Nucleus accumbens (tissue), 56 donors: ENCODE measurements around the gene EMC10.

Experiments
- DNase-seq, 56 donors: peaks; one replicate each; lab custom pipeline; 2025; lab: John Stamatoyannopoulos, UW

Gene EMC10

GRCh38 chr19:50494186-50495019 is 18.1 kb downstream of the EMC10 start:
- DNase-seq = no peak

- DNase-seq = no peak
These were observed 18.8 kb downstream of the EMC10 start for GRCh38 chr19:50495020-50495531.

DNA sequence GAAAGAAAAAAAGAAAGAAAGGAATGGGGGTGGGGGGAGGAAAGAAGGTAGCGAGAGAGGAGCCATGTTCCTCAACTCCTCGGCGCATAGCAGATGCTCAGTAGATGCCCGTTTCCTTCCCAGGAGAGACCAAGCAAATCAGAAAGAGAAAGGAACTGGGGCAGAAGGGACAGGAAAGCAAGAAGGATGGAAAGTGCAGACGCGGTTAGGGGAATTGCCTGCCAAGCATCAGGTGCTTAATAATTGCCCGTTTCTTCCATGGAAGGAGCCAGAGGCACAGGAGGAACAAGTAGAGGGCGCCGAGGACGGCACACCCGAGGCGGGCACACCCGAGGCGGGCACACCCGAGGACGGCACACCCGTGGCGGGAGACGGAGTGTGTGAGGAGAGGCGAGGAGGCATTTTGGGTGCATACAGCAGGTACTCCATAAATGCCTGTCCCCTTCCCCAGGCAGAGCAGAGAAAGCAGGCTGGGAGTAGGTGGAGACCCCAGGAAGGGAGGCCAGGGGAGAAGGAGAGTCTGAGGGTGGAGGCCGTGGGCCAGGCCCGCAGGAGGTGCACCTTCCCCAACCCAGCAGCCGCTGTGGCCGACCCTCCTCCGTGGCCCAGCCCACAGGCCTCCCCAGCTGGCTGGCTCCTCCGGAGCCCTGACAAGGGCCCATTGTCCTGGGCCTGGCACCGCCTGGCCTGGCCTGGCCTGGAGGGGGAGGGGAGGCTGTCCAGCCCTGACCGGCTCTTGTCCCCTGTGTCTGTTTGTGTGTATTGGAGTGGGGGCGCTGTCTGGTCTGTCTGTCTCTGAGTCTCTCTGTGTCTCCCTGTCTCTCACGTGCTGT is 20.1 kb downstream of the EMC10 start:
- peak in 55 of 56 donors; percentile 27 to 98 (median 91) for DNase-seq

- DNase-seq = no peak
These were observed 20.7 kb downstream of the EMC10 start for GRCh38 chr19:50497022-50497405.

DNA sequence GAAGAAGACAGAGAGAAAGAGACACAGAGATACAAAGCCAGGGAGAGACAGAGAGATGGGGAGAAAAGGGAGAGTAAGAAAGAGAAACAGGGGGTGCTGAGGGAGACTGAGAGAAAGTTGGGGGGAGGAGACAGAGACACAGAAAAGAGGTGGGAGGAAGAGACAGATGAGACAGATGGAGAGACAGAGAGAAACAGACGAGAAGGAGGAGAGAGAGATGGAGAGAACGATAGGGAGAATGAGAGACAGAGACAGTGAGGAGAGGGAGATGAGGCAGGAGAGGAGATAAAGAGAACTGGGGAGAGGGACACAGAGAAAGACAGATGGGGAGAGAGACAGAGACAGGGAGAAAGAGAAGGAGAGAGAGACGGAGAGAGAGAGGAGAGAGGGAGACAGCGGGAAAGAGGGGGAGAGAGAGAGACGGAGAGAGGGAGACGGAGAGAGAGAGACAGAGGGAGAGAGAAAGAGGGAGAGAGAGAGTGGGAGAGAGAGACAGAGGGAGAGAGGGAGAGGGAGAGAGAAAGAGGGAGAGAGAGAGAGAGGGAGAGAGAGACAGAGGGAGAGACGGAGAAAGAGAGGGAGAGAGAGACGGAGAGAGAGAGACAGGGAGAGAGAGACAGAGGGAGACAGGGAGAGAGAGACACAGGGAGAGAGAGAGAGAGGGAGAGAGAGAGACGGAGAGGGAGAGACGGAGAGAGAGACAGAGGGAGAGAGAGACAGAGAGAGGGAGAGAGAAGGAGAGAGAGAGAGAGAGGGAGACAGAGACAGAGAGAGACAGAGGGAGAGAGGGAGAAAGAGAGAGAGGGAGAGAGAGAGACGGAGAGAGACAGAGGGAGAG is 22.1 kb downstream of the EMC10 start:
- DNase-seq = no peak

DNA sequence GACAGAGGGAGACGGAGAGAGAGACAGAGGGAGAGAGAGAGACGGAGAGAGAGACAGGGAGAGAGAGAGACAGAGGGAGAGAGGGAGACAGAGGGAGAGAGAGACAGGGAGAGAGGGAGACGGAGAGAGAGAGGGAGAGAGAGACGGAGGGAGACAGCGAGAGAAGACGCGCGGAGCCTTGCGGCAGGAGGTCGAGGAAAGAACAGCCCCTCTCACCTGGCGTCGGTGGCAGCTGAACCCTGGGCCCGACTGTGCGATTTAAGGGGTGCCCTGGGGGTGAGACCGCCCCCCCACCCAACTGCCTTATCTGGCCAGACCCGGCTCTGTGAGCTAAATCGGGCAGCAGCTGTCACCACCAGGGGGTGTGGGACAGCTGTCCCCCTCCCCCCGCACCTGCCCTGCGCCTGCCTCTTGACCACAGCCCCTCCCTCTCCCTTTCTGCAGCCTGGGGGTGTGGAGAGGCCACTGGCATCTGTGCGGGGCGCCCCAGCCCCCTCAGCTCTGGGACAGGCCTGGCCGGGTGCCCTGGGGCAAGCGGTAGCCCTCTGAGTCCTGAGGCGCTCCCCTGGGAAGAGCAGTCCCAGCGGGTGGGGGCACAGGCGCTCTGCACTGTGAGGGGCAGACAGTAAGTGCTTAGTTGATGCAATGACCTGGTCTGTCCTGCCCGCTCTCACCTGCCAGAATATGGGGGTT is 23.9 kb downstream of the EMC10 start:
- DNase-seq = peak in 37 of 56 donors; percentile 6 to 78 (median 45)

GRCh38 chr19:50500753-50501151 is 24.4 kb downstream of the EMC10 start:
- peak in 1 of 56 donors; percentile 46 for DNase-seq

GRCh38 chr19:50501186-50501567 is 24.9 kb downstream of the EMC10 start:
- no peak for DNase-seq

DNA sequence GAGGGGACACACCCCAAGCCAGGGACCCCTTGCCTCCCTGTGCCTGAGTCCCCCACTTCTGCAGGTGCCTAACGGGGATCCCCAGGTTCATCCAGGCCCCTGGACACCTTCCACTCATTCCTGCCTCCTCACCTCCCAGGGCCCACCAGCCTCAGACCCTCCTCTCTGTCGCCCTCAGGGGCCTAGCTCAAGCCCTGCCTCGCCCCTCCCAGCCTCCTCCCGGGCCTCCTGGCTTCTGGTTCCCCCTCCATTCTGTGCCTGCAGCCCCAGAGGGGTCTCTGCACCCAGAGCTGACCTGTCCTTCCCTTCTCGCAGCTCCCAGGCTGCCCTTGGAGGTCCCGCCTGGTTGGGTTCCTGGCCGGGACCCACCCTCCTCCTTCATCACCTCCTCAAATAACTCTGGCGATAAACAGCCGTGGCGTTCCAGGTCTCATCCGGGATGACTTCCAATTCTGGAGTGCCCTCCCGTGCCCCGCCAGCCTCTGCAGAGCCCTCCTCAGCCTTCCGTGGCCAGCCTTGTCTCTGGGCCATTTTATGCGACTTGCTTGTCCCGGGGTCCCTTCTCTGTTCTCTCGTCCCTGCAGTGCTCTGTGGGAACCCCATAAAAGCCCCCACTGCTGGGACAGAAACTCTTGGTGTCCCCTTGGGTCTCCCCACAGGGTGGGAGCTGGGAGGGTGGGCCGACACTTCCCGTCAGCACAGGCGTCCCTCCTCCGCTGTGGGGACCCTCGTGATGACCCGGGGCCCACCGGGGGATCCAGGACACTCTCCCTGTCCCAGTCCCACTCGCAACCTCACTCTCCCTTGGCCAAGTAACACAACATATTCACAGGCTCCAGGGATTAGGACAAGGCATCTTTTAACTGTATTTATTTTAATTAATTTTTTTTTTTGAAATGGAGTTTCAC is 25.5 kb downstream of the EMC10 start:
- no peak for DNase-seq

DNA sequence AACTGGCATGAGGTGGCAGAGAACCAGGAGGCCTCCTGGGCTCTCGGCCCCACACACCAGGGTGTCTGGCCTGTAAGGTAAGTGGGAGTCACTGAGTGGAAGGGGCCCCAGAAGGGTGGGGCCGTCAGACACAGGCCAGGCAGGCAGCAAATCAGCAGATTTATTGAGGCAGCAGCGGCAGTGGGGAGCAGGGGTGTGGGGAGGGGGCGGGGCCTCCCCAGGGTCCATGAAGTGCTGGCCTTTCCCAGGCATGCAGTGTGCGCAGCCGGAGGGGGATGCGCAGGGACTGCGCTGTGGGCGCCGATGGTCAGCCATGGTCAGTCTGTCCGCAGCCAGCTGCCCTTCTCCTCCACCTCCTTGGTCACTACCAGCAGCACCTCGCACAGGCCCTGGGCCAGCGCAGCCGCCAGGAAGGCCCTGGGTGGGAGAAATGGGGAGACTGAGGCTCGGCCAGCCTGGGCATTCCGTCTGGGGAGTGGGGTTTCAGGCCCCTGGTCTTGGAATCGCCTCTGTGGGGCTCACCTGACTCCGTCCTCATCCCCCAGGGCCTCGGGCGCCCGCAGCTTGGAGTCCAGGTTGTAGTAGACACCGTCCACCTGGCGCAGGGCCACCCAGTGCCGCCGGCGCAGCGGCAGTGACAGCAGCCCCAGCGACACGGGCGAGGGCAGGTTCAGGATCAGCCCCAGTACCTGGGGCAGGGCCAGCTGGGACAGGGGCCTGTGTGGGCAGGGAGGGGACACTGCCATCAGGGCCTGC is 29.7 kb downstream of the EMC10 start:
- no peak for DNase-seq

DNA sequence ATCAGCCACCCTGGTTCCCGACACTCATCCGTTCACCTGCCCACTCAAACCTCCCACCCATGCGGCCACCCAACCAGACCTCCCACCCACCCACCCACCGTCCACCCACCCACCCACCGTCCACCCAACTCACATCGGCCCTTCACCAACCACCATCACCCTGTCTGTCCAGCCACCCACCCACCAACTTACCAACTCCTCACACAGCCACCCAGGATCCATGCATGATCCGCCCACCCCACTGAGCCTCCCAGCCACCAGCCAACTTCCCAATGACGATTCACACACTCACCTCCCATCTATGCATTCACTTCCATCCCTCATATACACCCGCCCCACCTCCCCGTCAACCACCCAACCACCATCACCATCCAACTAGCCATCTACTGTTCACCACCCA is 30.4 kb downstream of the EMC10 start:
- no peak for DNase-seq

- no peak for DNase-seq
These were observed 31.1 kb downstream of the EMC10 start for GRCh38 chr19:50507376-50507775.

- DNase-seq = no peak
These were observed 32.5 kb downstream of the EMC10 start for GRCh38 chr19:50508843-50509190.

DNA sequence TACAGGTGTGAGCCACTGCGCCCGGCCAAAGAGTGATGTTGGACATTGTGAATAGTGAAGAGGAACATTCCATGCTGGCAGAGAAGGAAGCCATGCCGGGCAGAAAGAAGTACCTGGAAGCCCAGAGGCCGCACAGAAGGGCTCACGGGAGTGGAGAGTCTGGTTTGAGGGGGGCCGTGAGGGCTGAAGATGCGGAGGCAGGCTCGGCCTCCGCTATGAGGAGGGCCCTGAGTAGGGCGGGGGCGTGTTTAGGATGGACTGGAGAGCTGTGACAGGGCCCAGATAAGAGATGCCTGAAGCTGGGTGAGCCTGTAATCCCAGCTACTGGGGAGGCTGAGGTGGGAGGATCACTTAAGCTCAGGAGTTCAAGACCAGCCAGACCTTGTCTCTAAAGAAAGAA is 33.1 kb downstream of the EMC10 start:
- DNase-seq = no peak

- DNase-seq = peak in 20 of 56 donors; percentile 24 to 75 (median 64)
These were observed 33.9 kb downstream of the EMC10 start for GRCh38 chr19:50510121-50510670.

- DNase-seq = peak in 14 of 56 donors; percentile 82 to 98 (median 93)
These were observed 34.4 kb downstream of the EMC10 start for GRCh38 chr19:50510700-50511068.

- peak; percentile 80 to 99 (median 97) for DNase-seq
These were observed 34.9 kb downstream of the EMC10 start, which contains the start of gene JOSD2 for GRCh38 chr19:50511069-50511822. JOSD2 (minus strand) TSS chr19:50511191; CDS start chr19:50510431, 760 bp downstream.
